Measurements from ENCODE around the gene C10orf120. TPM values are rescaled to one million over a fixed set of nuclear protein-coding genes. Genes with fewer than 3 reads are reported as not detected.

C10orf120 gene
- total and polyA plus RNA-seq, 10 donors, result not detected

GRCh38 chr10:122665329-122665860 lies 34.3 kb downstream of the C10orf120 start:
- Histone ChIP-seq H3K4me1 (no peaks in the 10 kb centered on the region), H3K36me3 (no peaks in the 10 kb centered on the region), H3K9me3 (no peaks in the 10 kb centered on the region), H3K4me3 (no peak overlapping the region), H3K27me3 (replicated peaks in 1 of 7) (peaks cover 0 to 9% (median 0%) of the 10 kb centered on the region in 7 donors), H3K27ac (no peak overlapping the region)
- intact Hi-C loops (cut with DNase I; ENCODE audit: low total_unique reads), result no loop called here
- WGBS, 5 donors, result 63 to 81% (median 71%) methylated on average over 7 of the region's 7 CpGs
- no peak for DNase-seq
- no peak for TF ChIP-seq POLR2A (IDR thresholded peaks at IDR 0.05)
- TF ChIP-seq CTCF (IDR thresholded peaks at IDR 0.05 in 8 of 11, conservative IDR thresholded peaks at IDR 0.05 in 3 of 11), result no peak
- TF ChIP-seq POLR2AphosphoS5 (IDR thresholded peaks at IDR 0.05), result no peak

GRCh38 chr10:122664501-122664900 lies 35.1 kb downstream of the C10orf120 start:
- no peak overlapping the region for H3K27ac ChIP-seq
- H3K4me3 ChIP-seq, result no peak overlapping the region
- no peaks in the 10 kb centered on the region for H3K36me3 ChIP-seq
- H3K9me3 ChIP-seq, result no peaks in the 10 kb centered on the region
- intact Hi-C loops (cut with DNase I; ENCODE audit: low total_unique reads), result no loop called here
- WGBS, 5 donors, result 63 to 88% (median 77%) methylated on average over 8 of the region's 8 CpGs
- no peak for DNase-seq
- H3K27me3 ChIP-seq (replicated peaks in 1 of 7), result peaks cover 0 to 9% (median 0%) of the 10 kb centered on the region in 7 donors
- H3K4me1 ChIP-seq, result no peaks in the 10 kb centered on the region
- TF ChIP-seq CTCF (IDR thresholded peaks at IDR 0.05 in 8 of 11, conservative IDR thresholded peaks at IDR 0.05 in 3 of 11) (no peak), POLR2A (IDR thresholded peaks at IDR 0.05) (no peak), POLR2AphosphoS5 (IDR thresholded peaks at IDR 0.05) (no peak)

DNA sequence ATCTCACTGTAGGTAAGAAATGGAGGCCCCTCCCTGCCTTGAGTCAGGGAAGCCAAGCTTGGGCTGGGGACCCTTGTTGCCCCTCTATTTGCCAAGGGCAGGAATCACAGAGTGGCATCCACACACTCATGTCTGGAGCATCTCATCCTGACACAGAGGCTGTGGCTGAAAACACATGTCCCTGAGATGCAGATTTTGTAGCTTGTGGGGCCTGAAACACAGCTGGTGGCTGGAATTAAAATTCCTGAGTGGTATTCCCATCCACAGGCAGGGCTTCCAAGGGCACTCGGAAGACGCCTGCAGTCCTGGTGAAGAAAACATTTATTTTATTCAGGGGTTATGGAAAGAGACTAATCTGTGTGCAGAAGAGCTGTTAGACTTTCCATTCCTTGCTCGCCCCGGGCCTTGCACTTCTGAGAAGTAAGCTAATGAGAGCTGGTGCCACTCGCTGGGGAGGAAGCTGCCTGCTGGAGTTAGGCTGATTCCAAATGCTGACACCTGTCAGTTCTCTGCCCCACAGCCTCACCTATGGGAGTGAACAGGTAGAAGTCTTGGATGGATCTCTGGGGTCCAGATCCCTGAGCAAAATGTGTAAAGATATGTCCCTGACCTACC lies 36.0 kb downstream of the C10orf120 start:
- no peaks in the 10 kb centered on the region for H3K9me3 ChIP-seq
- no peak overlapping the region for H3K4me3 ChIP-seq
- H3K4me1 ChIP-seq, result no peaks in the 10 kb centered on the region
- WGBS, 5 donors, result 76 to 89% (median 85%) methylated on average over 5 of the region's 5 CpGs
- peaks cover 0 to 9% (median 0%) of the 10 kb centered on the region in 7 donors for H3K27me3 ChIP-seq (replicated peaks in 1 of 7)
- H3K27ac ChIP-seq, result no peak overlapping the region
- intact Hi-C loops (cut with DNase I; ENCODE audit: low total_unique reads), result no loop called here
- no peak for DNase-seq
- TF ChIP-seq CTCF (IDR thresholded peaks at IDR 0.05 in 8 of 11, conservative IDR thresholded peaks at IDR 0.05 in 3 of 11), result no peak
- no peak for TF ChIP-seq POLR2AphosphoS5 (IDR thresholded peaks at IDR 0.05)
- TF ChIP-seq POLR2A (IDR thresholded peaks at IDR 0.05), result no peak
- no peaks in the 10 kb centered on the region for H3K36me3 ChIP-seq

GRCh38 chr10:122662231-122662630 lies 37.4 kb downstream of the C10orf120 start:
- no peak for DNase-seq
- intact Hi-C loops (cut with DNase I; ENCODE audit: low total_unique reads), result no loop called here
- Histone ChIP-seq H3K27me3 (replicated peaks in 1 of 7) (peaks cover 0 to 9% (median 0%) of the 10 kb centered on the region in 7 donors), H3K36me3 (no peaks in the 10 kb centered on the region), H3K4me1 (no peaks in the 10 kb centered on the region), H3K27ac (no peak overlapping the region), H3K9me3 (no peaks in the 10 kb centered on the region), H3K4me3 (no peak overlapping the region)
- TF ChIP-seq CTCF (IDR thresholded peaks at IDR 0.05 in 8 of 11, conservative IDR thresholded peaks at IDR 0.05 in 3 of 11) (no peak), POLR2AphosphoS5 (IDR thresholded peaks at IDR 0.05) (no peak), POLR2A (IDR thresholded peaks at IDR 0.05) (no peak)
- 61 to 72% (median 68%) methylated on average over 6 of the region's 6 CpGs for WGBS, 5 donors
